NCI-H526 treated with DMSO at 0.1 percent for 48 hours (cell line): ENCODE measurements around the gene NXT2.
"Not testable (repeated sequence)": the region's sequence is repeated elsewhere in the genome, so short reads cannot be mapped to it uniquely, and the experiment has no call there.

Experiments
- DNase-seq: peaks from one replicate; lab custom pipeline; 2025; lab: John Stamatoyannopoulos, UW

NXT2 gene

DNA sequence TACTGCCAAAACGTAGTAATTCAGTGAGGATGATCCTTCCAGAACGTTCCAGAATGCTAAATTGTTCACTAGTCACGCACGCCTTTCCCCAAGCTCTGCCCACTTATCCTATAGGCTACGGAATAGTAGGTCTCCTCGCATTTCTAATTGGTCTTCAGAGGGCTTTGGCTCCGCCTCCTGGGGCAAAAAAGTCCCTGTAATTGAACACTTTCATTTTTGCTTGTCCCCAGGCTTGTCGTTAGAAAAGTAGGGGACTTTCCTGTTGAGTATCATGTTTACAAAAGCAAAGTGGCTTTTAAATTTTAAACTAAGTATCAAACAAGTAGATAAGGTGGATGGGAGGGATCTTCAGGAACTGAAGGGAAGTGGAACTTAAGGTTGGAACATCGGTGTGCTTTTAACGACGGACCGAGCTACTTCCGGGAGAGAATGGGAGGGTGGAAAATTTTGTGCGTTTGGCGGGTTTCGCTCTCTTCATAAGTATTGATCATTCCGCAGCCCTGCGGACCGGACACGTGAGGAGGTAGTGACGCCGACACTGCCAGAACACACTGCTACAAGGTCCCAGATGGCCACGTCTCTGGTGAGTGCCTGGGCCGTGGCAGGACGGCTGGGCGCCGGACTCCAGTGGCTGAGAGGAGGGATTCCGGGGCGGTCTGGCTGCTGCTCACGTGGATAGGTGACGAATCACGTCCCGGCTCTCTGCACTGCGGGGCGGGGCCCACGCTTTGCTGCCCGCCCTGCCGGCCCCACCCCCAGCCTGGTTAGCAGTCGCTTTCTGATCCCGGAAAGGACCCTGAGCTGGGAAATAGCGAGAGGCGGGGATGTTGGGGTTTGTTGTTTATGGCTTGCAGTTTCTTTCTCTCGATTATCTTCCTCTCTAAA is at the start of gene NXT2:
Gene NXT2 (plus strand): TSS at position 406 of the 885 bp plus-strand sequence. CDS start 163 bp downstream, at position 569.
- peak; percentile 84 for DNase-seq

DNA sequence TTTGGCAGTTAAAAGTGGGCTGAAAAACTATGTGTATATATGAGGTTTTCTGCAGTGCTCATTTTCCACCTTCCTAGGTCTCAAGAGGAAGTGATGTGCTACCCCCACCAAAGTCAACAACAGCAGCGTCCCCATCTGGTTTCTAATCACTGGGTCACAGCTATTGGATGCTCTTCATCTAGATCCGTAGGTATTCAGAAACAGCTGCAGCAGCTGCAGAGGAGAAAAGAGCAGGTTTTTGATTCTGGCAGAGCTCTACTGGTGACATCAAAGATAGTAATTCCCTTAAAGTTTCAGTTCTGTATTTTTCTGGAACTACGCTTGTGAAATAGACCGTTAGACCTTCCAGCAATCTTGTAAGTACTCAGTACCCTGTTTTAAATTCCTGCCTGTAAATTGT is 49.0 kb upstream of the NXT2 start:
- DNase-seq = no peak

DNA sequence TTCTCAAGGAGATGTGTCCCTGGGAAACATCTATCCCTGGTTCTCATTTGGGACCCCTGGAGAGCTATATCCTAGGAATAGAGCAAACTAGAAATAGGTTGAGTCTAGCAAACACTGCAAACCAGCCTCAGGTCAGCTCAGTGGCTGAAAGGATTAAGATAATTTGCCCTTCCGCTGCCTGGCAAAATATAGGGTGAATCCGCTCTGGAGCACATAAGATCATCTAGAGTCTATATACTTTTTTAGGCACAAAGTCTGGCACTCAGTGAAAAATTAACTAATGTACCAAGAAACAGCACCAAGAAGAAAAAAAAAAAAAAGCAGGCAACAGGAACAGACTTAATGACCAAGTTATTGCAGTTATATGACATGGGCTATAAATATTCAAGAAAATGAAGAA is 47.5 kb upstream of the NXT2 start:
- no peak for DNase-seq

DNA sequence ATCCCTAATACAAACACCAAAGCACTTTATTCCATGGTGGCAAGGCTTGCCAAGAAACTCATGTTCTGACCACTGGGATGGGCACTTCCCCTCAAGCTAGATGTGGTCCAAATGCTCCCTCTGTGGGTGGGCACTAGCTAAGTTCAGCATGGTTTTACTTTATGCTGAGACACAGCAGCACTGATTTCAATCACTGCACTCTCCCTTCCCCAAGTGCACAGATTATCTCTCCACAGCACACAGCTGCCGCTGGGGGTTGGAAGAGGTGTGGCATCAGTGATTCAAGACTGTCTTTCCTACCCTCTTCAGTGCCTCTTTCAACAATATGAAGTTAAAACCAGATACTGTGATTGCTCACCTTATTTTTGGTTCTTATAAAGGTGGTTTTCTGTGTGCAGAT is 38.2 kb upstream of the NXT2 start:
- no peak for DNase-seq

DNA sequence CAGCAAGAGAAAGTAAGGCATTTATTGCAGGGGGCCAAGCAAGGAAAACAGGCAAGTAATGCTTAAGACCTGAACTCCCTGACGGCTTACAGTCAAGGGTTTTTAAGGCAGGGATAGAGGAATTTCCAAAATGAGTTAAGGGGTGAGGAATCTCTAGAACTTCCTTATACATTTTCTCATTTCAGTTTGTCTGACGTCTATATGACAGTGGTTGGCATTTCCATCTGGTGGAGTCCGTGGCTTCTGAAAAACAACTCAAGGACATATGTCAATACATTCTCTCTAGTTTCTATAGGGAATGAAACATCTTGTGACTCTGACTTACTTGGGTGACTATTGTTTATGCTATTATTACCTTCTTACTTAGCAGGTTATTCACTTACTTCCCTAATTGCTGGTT is 35.5 kb upstream of the NXT2 start:
- DNase-seq = no peak

DNA sequence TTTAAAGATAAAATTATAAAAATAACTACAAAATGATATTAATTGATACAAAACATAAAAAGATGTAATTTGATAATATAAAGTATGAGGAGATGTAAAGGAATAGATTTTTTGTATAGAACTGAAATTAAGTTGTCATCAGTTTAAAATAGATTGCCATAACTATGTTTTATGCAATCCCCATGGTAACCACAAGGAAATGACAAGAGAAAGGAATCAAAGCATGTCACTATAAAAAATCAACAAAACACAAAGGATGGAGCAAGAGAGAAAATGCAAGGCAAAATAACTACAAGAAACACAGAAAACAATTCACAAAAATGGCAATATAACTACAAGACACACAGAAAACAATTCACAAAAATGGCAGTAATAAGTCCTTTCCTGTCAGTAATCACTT is 27.7 kb upstream of the NXT2 start:
- no peak for DNase-seq

DNA sequence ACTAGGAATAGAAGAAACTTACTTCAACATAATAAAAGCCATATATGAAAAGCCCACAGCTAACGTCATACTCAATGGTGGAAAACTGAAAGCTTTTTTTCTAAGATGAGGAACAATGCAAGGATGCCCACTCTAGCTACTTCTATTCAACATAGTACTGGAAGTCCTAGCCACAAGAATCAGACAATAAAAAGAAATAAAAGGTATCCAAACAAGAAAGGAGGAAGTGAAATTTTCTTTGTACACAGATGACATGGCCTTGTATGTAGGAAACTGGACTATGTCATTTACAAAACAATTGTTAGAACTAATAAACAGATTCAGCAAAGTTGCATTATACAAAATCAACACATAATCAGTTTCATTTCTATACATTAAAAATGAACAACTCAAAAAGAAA is 25.5 kb upstream of the NXT2 start:
- DNase-seq = no peak

DNA sequence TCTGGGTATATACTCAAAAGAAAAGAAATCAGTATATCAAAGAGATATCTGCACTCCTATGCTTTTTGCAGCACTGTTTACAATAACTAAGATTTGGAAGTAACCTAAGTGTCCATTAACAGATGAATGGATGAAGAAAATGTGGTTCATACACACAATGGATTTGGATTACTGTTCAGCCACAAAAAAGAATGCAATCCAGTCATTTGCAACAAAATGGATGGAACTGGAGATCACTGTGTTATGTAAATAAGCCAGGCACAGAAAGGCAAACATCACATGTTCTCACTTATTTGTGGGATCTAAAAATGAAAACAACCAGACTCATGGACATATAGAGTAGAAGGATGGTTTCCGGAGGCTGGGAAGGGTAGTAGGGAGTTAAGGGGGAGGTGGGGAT is 17.6 kb upstream of the NXT2 start:
- no peak for DNase-seq

DNA sequence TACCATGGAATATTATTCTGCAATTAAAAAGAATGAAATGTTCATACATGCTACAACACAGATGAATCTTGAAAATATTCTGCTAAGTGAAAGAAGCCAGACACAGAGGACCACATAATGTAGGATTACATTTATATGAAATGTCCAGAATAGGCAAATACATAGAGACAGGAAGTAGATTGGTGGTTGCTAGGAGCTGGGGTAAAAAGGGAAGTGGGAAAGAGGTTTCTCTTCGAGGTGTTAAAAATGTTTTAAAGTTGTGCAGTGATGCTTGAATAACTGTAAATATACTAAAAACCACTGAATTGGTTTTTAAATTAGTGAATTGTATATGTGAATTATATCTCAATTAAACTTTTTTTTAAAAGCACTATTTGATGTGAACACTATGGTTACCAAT is 3.6 kb upstream of the NXT2 start:
- DNase-seq = no peak

DNA sequence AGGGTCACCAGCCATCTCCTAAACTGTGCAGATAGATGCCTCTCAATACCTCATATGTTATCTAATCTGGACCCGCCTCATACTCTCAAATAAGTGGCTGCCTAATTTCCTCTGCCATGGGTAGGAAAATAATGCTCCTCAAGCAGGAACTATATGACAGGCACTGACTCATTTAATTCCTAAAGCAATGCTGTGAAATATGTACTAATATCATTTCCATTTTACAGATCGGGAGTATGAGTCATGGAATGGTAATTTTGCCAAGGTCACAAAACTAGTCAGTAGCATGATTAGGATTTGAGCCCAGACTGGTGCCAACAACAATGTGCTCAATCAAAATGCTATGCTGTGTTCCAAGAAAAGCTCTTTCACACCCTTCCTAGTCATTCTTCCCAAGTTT is 3.0 kb upstream of the NXT2 start:
- no peak for DNase-seq

DNA sequence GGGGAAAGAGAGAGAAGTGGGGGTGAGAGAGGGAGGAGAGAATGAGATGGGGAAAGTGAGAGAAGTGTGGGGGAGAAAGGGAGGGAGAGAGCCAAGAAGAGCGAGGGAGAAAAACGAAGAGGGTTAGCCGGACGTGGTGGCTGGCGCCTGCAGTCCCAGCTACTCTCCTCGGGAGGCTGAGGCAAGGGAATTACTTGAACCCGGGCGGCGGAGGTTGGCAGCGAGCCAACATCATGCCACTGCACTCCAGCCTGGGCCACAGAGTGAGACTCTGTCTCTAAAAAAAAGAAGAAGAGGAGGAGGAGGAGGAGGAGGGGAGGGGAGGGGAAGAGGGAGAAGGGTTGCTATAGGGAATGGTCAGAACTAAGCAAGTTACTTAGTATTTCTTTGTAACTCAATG is 1.7 kb upstream of the NXT2 start:
- no peak for DNase-seq

DNA sequence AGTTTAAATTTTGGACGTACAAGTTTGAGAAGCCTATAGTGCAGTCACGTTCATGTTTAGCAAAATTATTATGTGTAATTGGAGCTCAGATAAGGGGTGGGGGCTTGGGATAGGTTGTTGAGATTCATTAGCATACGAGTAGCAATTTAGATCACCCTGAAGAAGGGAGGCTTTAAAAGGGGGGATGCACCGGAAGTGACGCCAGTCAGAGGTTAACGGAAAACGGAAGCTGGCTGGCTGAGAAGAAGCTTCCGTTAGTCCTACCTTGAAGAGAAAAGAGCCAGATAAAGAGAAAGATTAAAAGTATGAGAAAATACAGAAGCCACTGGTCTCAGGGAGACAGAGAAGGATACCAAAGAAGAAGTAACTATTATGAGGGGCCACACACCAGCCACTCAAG is 1.1 kb upstream of the NXT2 start:
- no peak for DNase-seq

DNA sequence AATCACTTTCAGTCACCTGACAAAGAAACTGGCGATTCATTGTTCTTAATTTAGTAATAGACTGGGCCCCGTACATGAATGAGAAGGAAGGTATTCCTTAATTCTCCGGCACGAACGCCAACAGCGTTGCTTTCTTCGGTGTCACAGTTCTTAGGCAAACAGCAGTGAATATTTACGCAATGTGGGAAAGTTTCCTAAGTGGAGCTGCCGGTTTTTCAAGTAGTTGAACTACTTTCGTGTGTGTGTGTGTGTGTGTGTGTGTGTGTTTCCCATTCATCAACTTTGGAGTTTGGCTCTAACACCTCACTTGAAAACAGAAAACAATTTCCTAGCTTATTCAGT is 651 bp downstream of the NXT2 start:
- DNase-seq = no peak

DNA sequence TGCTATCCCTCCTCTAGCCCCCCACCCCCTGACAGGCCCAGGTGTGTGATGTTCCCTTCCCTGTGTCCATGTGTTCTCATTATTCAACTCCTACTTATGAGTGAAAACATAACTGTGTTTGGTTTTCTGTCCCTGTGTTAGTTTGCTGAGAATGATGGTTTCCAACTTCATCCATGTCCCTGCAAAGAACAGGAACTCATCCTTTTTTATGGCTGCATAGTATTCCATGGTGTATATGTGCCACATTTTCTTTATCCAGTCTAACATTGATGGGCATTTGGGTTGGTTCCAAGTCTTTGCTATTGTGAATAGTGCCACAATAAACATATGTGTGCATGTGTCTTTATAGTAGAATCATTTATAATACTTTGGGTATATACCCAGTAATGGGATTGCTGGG is 2.4 kb downstream of the NXT2 start:
- DNase-seq = not testable (repeated sequence)

DNA sequence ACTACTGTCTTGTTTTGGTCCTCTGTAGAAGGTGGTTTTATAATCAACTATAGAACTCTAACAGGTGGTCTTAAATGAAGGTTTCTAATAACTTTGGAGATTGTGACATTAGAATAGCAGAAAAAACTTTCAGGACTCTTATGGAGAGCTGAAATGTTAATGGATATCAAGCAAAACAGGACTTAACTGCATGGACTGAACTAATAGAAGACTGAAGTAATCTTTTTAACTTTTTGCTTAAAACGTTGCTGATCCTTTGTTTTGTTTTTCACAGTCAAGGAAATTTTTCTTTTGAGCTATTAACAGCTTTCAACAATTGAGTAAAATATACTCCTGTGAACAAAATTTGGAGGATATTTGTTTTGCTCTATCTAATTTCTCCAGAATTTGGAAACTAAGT is 17.2 kb downstream of the NXT2 start:
- DNase-seq = no peak

DNA sequence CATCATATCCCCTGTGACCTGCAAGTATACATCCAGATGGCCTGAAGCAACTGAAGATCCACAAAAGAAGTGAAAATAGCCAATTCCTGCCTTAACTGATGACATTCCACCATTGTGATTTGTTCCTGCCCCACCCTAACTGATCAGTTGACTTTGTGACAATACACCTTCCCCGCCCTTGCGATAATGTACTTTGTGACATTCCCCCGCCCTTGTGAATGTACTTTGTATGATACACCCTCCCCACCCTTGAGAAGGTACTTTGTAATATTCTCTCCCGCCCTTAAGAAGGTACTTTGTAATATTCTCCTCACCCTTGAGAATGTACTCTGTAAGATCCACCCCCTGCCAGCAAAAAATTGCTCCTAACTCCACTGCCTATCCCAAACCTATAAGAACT is 39.4 kb downstream of the NXT2 start:
- DNase-seq = not testable (repeated sequence)

DNA sequence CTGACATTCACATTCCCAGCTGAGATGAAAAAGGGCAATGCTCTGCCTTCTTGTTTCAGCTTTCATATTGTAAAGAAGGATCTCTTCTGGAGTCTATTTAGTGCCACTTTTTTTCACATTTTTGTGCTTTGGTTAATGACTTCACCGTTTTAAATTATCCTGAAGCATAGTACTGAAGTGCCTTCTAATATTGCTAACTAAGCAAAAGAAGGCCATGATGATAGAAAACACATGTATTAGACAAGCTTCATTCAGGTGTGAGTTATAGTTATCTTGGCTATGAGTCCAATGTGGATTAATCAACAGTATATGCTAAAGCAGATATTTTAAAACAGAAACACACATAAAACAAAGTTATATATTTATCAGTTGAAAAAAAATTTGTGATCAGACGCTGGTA is 40.4 kb downstream of the NXT2 start:
- no peak for DNase-seq

DNA sequence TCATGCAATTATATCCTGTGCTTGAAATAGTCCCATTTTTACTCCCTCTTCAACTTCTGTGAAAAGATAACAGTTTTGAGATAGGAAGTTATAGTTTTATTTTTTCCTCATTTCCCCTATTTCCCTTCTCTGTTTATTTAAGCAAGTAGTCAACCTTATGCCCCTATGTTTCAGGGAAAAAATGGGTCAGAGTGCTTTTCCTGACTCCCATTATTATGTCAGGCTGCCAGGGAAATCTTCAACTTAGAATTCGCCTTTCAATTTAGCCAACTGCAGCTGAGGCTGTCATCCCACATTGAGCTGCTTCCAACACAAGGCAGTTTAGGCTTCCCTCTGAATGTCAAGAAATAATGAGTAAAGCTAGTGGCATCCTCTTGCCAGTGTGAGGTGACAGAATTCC is 42.3 kb downstream of the NXT2 start:
- DNase-seq = no peak

DNA sequence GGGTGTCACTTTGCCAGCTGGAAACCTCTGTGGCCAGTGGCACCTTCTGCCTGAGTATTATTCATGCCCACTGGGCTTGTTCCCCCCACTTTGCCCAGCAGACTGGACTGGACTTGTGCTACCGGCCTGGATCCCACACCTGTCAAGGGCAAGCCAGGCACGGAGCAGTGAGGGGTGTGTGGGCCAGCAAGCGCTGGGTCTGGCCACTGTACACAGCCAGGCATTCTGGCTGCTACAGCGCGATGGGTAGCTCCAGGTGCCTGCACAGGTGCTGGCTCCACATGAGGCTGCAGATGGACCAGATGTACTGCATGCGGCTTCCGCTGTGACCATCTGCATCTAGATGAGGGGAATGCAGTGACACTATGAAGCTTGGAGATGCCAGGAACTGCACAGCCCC is 48.8 kb downstream of the NXT2 start:
- DNase-seq = no peak

DNA sequence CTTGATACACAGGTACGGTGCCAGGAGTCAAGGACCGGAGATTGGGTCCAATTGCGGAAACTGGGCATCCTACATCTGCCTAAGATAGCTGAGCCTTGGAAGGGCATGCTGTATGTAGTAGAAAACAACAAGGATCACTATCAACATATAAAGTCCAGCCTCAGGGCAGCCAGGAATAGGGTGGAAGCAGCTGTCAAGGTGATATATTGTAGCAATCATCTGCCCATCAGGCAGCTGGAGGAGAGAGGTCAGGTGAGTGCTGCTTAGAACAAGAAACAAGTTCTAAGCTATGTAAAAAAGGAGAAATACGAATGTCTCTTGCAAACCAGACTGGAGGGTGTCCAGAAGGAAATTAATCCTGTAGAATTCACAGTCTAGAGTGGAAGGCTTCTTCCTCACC is 53.5 kb downstream of the NXT2 start:
- DNase-seq = no peak
